RWPE1 (cell line): ENCODE results near the gene MARK3.

Experiments used
- CTCF ChIA-PET: fragments of 350-600 bp; sonication (Branson Sonifier 250); formaldehyde crosslinking; extraction: SDS; loops from one replicate; lab custom pipeline; 2021; lab: Yijun Ruan, JAX
- POLR2A ChIA-PET: fragments of 400-600 bp; formaldehyde crosslinking; extraction: SDS; loops from one replicate; lab custom pipeline; 2020; ENCODE audit warnings: antibody characterized with exemption; ENCODE audit not compliant: low non-redundant PET; lab: Yijun Ruan, JAX
- DNase-seq: peaks from one replicate; pipeline ENCODE4 v3.0.0; 2012; ENCODE audit warnings: low spot score
- H3K27ac ChIP-seq: fragments of 450-650 bp; 2 replicates; pipeline ENCODE4 v1.5.1; 2017
- CTCF ChIP-seq: fragments of 450-650 bp; conservative IDR thresholded peaks from 2 replicates; pipeline ENCODE4 v1.5.1; 2017; ENCODE audit warnings: low read depth, mild to moderate bottlenecking

The MARK3 gene

GRCh38 chr14:103474893-103475292, 89.7 kb downstream of the MARK3 start:
- TF ChIP-seq CTCF, result no peak
- ChIA-PET POLR2A (no interaction called here), CTCF (no interaction called here)
- DNase-seq, result no peak
- H3K27ac ChIP-seq, result no peak overlapping the region

- POLR2A ChIA-PET, result no interaction called here
- CTCF ChIA-PET, result interaction anchor here (0.7 to 1.0 kb wide), 2 partner anchors 24 to 28 kb away, joined by 3 to 5 read pairs; no protein-coding TSS in a partner anchor
- no peak overlapping the region for H3K27ac ChIP-seq
- no peak for DNase-seq
- no peak for TF ChIP-seq CTCF
These were observed 90.8 kb downstream of the MARK3 start for GRCh38 chr14:103476065-103476464.

- no peak for TF ChIP-seq CTCF
- CTCF ChIA-PET, result interaction anchor here (0.7 kb wide), 1 partner anchor 29 kb away, joined by 3 read pairs; no protein-coding TSS in a partner anchor
- POLR2A ChIA-PET, result no interaction called here
- no peak overlapping the region for H3K27ac ChIP-seq
- no peak for DNase-seq
These were observed 91.4 kb downstream of the MARK3 start for GRCh38 chr14:103476631-103477030.

- ChIA-PET POLR2A (no interaction called here), CTCF (interaction anchor here (0.5 kb wide), 1 partner anchor 134 kb away, joined by 3 read pairs; no protein-coding TSS in a partner anchor)
- TF ChIP-seq CTCF, result no peak
- DNase-seq, result no peak
- no peak overlapping the region for H3K27ac ChIP-seq
These were observed 95.4 kb downstream of the MARK3 start for GRCh38 chr14:103480595-103480994.

GRCh38 chr14:103483600-103483999, 98.4 kb downstream of the MARK3 start:
- no peak for TF ChIP-seq CTCF
- ChIA-PET POLR2A (no interaction called here), CTCF (interaction anchor here (0.7 kb wide), 1 partner anchor 405 kb away, joined by 3 read pairs; no protein-coding TSS in a partner anchor)
- no peak overlapping the region for H3K27ac ChIP-seq
- DNase-seq, result peak; percentile 71

GRCh38 chr14:103485504-103485903, 100.3 kb downstream of the MARK3 start:
- no peak for DNase-seq
- H3K27ac ChIP-seq, result no peak overlapping the region
- no peak for TF ChIP-seq CTCF
- ChIA-PET CTCF (interaction anchor here (0.7 to 2.4 kb wide), 2 partner anchors 14 kb away, joined by 3 to 13 read pairs; no protein-coding TSS in a partner anchor), POLR2A (no interaction called here)
